Caco-2 (cell line): ENCODE data around the gene MLH3. TPM values are rescaled to one million over a fixed set of nuclear protein-coding genes. Genes with fewer than 3 reads are reported as not detected.

ENCODE experiments used
- BruUV-seq: library from RNA; stranded (reverse); fragments of 400-500 nt; replicated peaks from 2 replicates; lab custom pipeline; 2021; lab: Mats Ljungman, UMichigan
- CTCF ChIA-PET: fragments of 300-600 bp; sonication (Branson Sonifier 250); formaldehyde crosslinking; loops from one replicate; lab custom pipeline; 2022; ENCODE audit warnings: antibody characterized with exemption; lab: Charles Lee
- POLR2A ChIA-PET: fragments of 300-600 bp; sonication (Branson Sonifier 250); formaldehyde crosslinking; loops from one replicate; lab custom pipeline; 2022; ENCODE audit warnings: antibody characterized with exemption; lab: Charles Lee
- DNase-seq, 2 experiments: peaks; one replicate each; pipeline versions ENCODE4 v3.0.0 to v3.0.0-alpha.2; 2020 to 2022
- H3K27me3 ChIP-seq: replicated peaks from 2 replicates; pipeline ENCODE4 v1.6.0; 2011; ENCODE audit warnings: low read length; ENCODE audit not compliant: control insufficient read depth, insufficient read depth
- H3K36me3 ChIP-seq: 2 replicates; pipeline ENCODE4 v1.5.1; 2011; ENCODE audit warnings: low read length; ENCODE audit not compliant: control insufficient read depth, insufficient read depth
- H3K4me1 ChIP-seq: fragments of 250-450 bp; sonication (Bioruptor Pico); 2 replicates; pipeline ENCODE4 v1.5.1; 2020; ENCODE audit warnings: mild to moderate bottlenecking
- H3K4me3 ChIP-seq: 2 replicates; pipeline ENCODE4 v1.5.1; 2011; ENCODE audit warnings: low read depth, mild to moderate bottlenecking, control low read depth, low read length
- H3K9me3 ChIP-seq: fragments of 250-450 bp; sonication (Bioruptor Pico); 2 replicates; pipeline ENCODE4 v1.5.1; 2020; ENCODE audit warnings: mild to moderate bottlenecking, moderate library complexity
- H3K27ac Mint-ChIP-seq: one replicate; pipeline ENCODE4 v1.8.0; 2022; ENCODE audit warnings: mixed read lengths; ENCODE audit not compliant: unreplicated experiment
- H3K27me3 Mint-ChIP-seq: one replicate; pipeline ENCODE4 v1.8.0; 2022; ENCODE audit warnings: mixed read lengths; ENCODE audit not compliant: insufficient read depth, unreplicated experiment
- H3K36me3 Mint-ChIP-seq: one replicate; pipeline ENCODE4 v1.8.0; 2022; ENCODE audit warnings: mild to moderate bottlenecking, mixed read lengths; ENCODE audit not compliant: insufficient read depth, unreplicated experiment
- H3K4me1 Mint-ChIP-seq: one replicate; pipeline ENCODE4 v1.8.0; 2022; ENCODE audit warnings: low read depth, mixed read lengths; ENCODE audit not compliant: unreplicated experiment
- H3K4me3 Mint-ChIP-seq: one replicate; pipeline ENCODE4 v1.8.0; 2022; ENCODE audit warnings: mild to moderate bottlenecking, moderate library complexity, mixed read lengths; ENCODE audit not compliant: unreplicated experiment
- H3K9me3 Mint-ChIP-seq: one replicate; pipeline ENCODE4 v1.8.0; 2022; ENCODE audit warnings: mixed read lengths; ENCODE audit not compliant: unreplicated experiment
- CTCF ChIP-seq, 2 experiments: fragments of 200-600 bp in 1 of 2; IDR thresholded peaks; 1 replicate in 1 of 2; 2 replicates in 1 of 2; pipeline versions ENCODE4 v1.5.1 to v1.8.0; 2011 to 2022; ENCODE audit warnings: antibody characterized with exemption in 1 of 2, control low read depth in 1 of 2, inconsistent platforms in 1 of 2, low read depth in 1 of 2, low read length in 1 of 2, mild to moderate bottlenecking in 1 of 2, moderate library complexity in 1 of 2; ENCODE audit not compliant: insufficient read depth in 1 of 2, severe bottlenecking in 1 of 2, unreplicated experiment in 1 of 2
- intact Hi-C: fragments of 100-400 bp; cut with micrococcal nuclease; formaldehyde crosslinking; loops from one replicate; pipeline ENCODE4 v1.10.0; 2022; ENCODE audit not compliant: unreplicated experiment
- total RNA-seq: library from RNA; stranded (reverse); gene quantifications from 2 replicates; pipeline ENCODE4 v1.2.3, GENCODE V29; 2022

MLH3 gene
- total RNA-seq, 1 experiment from 2014 or later = 24.5 TPM

DNA sequence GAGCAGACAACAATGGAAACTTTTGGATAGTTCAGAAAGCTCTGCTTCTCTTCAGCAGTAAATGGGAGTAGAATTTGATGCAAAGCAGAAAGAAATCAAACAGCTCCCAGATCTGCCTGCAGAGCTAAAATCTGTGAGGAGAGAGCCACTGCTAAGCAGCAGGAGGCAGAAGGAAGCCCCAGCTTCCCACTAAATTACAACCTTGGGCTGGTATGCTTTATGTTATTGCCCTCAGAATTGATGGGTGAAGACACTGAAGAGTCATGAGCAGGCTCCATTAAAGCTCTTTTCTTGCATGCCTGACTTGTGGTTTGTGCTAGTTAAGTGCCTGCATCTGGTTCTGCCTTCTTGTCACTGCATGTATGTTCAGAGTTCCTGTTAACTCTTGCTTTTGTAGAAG lies 26.5 kb upstream of the MLH3 start:
- Mint-ChIP-seq H3K27ac (no peak overlapping the region), H3K36me3 (peaks cover 5% of the 10 kb centered on the region), H3K9me3 (no peaks in the 10 kb centered on the region), H3K4me1 (no peaks in the 10 kb centered on the region), H3K27me3 (no peaks in the 10 kb centered on the region), H3K4me3 (no peak overlapping the region)
- Histone ChIP-seq H3K9me3 (no peaks in the 10 kb centered on the region), H3K4me3 (no peak overlapping the region), H3K36me3 (no peaks in the 10 kb centered on the region; the same call in 1 of the 2 replicates), H3K4me1 (no peaks in the 10 kb centered on the region), H3K27me3 (no peaks in the 10 kb centered on the region)
- BruUV-seq = no TSS peak
- POLR2A ChIA-PET = interaction anchor here (1.1 kb wide), 1 partner anchor 8 kb away, joined by 6 read pairs; the partner anchor contains the start of gene ZC2HC1C
- no peak for TF ChIP-seq CTCF (IDR thresholded peaks at IDR 0.05; ENCODE audit: insufficient read depth in 1 of 2, low read depth in 1 of 2, low read length in 1 of 2, severe bottlenecking in 1 of 2, unreplicated experiment in 1 of 2)
- CTCF ChIA-PET = no interaction called here
- intact Hi-C loops = no loop called here
- no peak for DNase-seq

DNA sequence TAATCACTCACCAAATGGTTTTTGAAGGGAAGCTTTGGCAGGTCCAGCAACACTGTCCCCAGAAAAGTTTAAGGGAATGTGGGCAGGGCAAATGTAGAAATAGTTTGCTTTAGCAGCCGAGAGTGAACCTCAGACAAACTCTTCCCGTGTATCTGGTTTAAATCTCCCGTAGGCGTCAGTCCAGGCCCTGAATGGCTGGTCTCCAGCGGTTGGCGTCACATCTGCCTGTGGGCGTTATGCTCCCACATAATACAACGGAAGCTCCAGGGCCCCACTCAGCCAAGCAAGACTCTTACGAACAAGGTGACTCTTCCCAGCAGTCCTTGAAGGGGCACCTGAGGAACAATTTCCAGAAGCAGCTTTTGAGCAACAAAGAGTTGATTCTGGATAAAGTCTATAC lies 19.1 kb upstream of the MLH3 start:
- H3K27me3 ChIP-seq = no peaks in the 10 kb centered on the region
- H3K4me3 ChIP-seq = peak overlapping the region; percentile 54; the same call in 1 of the 2 replicates
- ChIA-PET CTCF (interaction anchor here (1.3 kb wide), 1 partner anchor 125 kb away, joined by 5 read pairs; no protein-coding TSS in a partner anchor), POLR2A (no interaction called here)
- H3K36me3 ChIP-seq = no peaks in the 10 kb centered on the region
- H3K27ac Mint-ChIP-seq = no peak overlapping the region
- H3K4me1 ChIP-seq = peaks cover 5% of the 10 kb centered on the region
- H3K9me3 Mint-ChIP-seq = no peaks in the 10 kb centered on the region
- intact Hi-C loops = no loop called here
- no peaks in the 10 kb centered on the region for H3K9me3 ChIP-seq
- BruUV-seq = no TSS peak
- H3K4me1 Mint-ChIP-seq = peaks cover 6% of the 10 kb centered on the region
- H3K4me3 Mint-ChIP-seq = no peak overlapping the region
- TF ChIP-seq CTCF (IDR thresholded peaks at IDR 0.05; ENCODE audit: insufficient read depth in 1 of 2, low read depth in 1 of 2, low read length in 1 of 2, severe bottlenecking in 1 of 2, unreplicated experiment in 1 of 2) = no peak
- no peaks in the 10 kb centered on the region for H3K27me3 Mint-ChIP-seq
- DNase-seq = no peak
- H3K36me3 Mint-ChIP-seq = peaks cover 6% of the 10 kb centered on the region

GRCh38 chr14:75069811-75070145 lies 18.5 kb upstream of the MLH3 start:
- H3K9me3 ChIP-seq = no peaks in the 10 kb centered on the region
- H3K4me1 ChIP-seq = peaks cover 5% of the 10 kb centered on the region
- DNase-seq = no peak
- CTCF ChIA-PET = interaction anchor here (0.8 to 1.3 kb wide), 5 partner anchors 13 to 164 kb away, joined by 3 to 5 read pairs (median 3); partner anchors contain the start of gene RPS6KL1
- TF ChIP-seq CTCF (IDR thresholded peaks at IDR 0.05; ENCODE audit: insufficient read depth in 1 of 2, low read depth in 1 of 2, low read length in 1 of 2, severe bottlenecking in 1 of 2, unreplicated experiment in 1 of 2) = no peak
- POLR2A ChIA-PET = interaction anchor here (0.6 to 1.0 kb wide), 7 partner anchors 9 to 193 kb away, joined by 3 to 7 read pairs (median 6); partner anchors contain the start of genes EIF2B2, PGF and RPS6KL1
- BruUV-seq = TSS peak; percentile 36
- Mint-ChIP-seq H3K4me1 (peaks cover 6% of the 10 kb centered on the region), H3K27me3 (no peaks in the 10 kb centered on the region), H3K36me3 (peaks cover 6% of the 10 kb centered on the region), H3K9me3 (no peaks in the 10 kb centered on the region), H3K4me3 (no peak overlapping the region), H3K27ac (no peak overlapping the region)
- intact Hi-C loops = loop anchor here (2.0 to 5.0 kb wide), 2 partner anchors 19 to 117 kb away; partner anchors contain the start of gene MLH3
- no peaks in the 10 kb centered on the region for H3K36me3 ChIP-seq
- H3K27me3 ChIP-seq = no peaks in the 10 kb centered on the region
- peak overlapping the region; percentile 54 for H3K4me3 ChIP-seq
